HL-60 (cell line): ENCODE results near the gene IFNA13.

Source experiments
- DNase-seq, 2 experiments: peaks; one replicate each; pipeline ENCODE4 v3.0.0-alpha.2; 2010 to 2020; ENCODE audit warnings: low read depth in 1 of 2, low spot score in 1 of 2
- H3K27ac ChIP-seq: fragments of 250-450 bp; sonication (Bioruptor Pico); replicated peaks from 2 replicates; pipeline ENCODE4 v1.5.1; 2020; ENCODE audit warnings: mild to moderate bottlenecking, moderate library complexity
- H3K27me3 ChIP-seq: fragments of 250-450 bp; sonication (Bioruptor Pico); 2 replicates; pipeline ENCODE4 v1.5.1; 2021; ENCODE audit warnings: mild to moderate bottlenecking, moderate library complexity; ENCODE audit not compliant: insufficient read depth, poor library complexity, severe bottlenecking
- H3K4me3 ChIP-seq: replicated peaks from 2 replicates; pipeline ENCODE4 v1.5.1; 2011; ENCODE audit warnings: mild to moderate bottlenecking, control low read depth, low read length; ENCODE audit not compliant: insufficient read depth
- GABPA ChIP-seq: IDR thresholded peaks from 2 replicates; pipeline ENCODE4 v1.6.1; 2012; ENCODE audit warnings: low read depth
- POLR2AphosphoS5 ChIP-seq: IDR thresholded peaks from 2 replicates; pipeline ENCODE4 v1.6.1; 2012; ENCODE audit warnings: low read depth
- SPI1 ChIP-seq: IDR thresholded peaks from 2 replicates; pipeline ENCODE4 v1.6.1; 2012; ENCODE audit warnings: low read depth, mild to moderate bottlenecking, borderline replicate concordance
- long read RNA-seq: library from polyadenylated mRNA; unstranded; transcript quantifications from one replicate; pipeline ENCODE4 v2.0.0, GENCODE V29; 2020
- TF ChIP-seq, protein P1 (sequence below): IDR thresholded peaks from 2 replicates; pipeline ENCODE4 v1.6.1; 2012; ENCODE audit warnings: low read depth; ENCODE audit not compliant: insufficient replicate concordance
- TF ChIP-seq, protein P2 (sequence below): IDR thresholded peaks from one replicate; pipeline ENCODE4 v1.5.1; 2011; ENCODE audit warnings: low read length, control low read depth, inconsistent platforms; ENCODE audit not compliant: insufficient read depth

The IFNA13 gene
- long read RNA-seq, result 0 reads

DNA sequence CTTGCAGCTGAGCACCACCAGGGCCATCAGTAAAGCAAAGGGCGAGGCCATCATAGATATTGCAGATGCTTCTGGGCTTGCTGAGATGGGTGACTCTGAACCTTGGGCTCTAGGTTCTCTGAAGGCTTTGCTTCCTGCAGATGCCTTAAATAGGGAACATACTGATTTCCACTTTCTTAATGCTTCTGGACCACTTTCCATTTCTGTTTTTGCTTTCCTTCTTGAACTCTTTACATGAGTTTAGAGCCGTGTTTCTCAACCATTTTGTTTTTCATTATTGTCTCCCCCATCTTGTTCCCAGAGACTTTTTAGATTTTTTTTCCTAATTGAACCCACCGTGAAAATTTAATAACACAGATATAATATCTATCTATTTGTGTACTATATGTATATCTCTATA is at the start of gene IFNA13:
IFNA13 (minus strand) TSS at position 101 of the 400 bp plus-strand sequence; CDS start at position 54, 47 bp downstream.
- TF ChIP-seq GABPA (no peak), POLR2AphosphoS5 (no peak), SPI1 (no peak)
- TF ChIP-seq, protein P1, sequence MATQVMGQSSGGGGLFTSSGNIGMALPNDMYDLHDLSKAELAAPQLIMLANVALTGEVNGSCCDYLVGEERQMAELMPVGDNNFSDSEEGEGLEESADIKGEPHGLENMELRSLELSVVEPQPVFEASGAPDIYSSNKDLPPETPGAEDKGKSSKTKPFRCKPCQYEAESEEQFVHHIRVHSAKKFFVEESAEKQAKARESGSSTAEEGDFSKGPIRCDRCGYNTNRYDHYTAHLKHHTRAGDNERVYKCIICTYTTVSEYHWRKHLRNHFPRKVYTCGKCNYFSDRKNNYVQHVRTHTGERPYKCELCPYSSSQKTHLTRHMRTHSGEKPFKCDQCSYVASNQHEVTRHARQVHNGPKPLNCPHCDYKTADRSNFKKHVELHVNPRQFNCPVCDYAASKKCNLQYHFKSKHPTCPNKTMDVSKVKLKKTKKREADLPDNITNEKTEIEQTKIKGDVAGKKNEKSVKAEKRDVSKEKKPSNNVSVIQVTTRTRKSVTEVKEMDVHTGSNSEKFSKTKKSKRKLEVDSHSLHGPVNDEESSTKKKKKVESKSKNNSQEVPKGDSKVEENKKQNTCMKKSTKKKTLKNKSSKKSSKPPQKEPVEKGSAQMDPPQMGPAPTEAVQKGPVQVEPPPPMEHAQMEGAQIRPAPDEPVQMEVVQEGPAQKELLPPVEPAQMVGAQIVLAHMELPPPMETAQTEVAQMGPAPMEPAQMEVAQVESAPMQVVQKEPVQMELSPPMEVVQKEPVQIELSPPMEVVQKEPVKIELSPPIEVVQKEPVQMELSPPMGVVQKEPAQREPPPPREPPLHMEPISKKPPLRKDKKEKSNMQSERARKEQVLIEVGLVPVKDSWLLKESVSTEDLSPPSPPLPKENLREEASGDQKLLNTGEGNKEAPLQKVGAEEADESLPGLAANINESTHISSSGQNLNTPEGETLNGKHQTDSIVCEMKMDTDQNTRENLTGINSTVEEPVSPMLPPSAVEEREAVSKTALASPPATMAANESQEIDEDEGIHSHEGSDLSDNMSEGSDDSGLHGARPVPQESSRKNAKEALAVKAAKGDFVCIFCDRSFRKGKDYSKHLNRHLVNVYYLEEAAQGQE, result no peak
- TF ChIP-seq, protein P2, sequence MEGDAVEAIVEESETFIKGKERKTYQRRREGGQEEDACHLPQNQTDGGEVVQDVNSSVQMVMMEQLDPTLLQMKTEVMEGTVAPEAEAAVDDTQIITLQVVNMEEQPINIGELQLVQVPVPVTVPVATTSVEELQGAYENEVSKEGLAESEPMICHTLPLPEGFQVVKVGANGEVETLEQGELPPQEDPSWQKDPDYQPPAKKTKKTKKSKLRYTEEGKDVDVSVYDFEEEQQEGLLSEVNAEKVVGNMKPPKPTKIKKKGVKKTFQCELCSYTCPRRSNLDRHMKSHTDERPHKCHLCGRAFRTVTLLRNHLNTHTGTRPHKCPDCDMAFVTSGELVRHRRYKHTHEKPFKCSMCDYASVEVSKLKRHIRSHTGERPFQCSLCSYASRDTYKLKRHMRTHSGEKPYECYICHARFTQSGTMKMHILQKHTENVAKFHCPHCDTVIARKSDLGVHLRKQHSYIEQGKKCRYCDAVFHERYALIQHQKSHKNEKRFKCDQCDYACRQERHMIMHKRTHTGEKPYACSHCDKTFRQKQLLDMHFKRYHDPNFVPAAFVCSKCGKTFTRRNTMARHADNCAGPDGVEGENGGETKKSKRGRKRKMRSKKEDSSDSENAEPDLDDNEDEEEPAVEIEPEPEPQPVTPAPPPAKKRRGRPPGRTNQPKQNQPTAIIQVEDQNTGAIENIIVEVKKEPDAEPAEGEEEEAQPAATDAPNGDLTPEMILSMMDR, result no peak

DNA sequence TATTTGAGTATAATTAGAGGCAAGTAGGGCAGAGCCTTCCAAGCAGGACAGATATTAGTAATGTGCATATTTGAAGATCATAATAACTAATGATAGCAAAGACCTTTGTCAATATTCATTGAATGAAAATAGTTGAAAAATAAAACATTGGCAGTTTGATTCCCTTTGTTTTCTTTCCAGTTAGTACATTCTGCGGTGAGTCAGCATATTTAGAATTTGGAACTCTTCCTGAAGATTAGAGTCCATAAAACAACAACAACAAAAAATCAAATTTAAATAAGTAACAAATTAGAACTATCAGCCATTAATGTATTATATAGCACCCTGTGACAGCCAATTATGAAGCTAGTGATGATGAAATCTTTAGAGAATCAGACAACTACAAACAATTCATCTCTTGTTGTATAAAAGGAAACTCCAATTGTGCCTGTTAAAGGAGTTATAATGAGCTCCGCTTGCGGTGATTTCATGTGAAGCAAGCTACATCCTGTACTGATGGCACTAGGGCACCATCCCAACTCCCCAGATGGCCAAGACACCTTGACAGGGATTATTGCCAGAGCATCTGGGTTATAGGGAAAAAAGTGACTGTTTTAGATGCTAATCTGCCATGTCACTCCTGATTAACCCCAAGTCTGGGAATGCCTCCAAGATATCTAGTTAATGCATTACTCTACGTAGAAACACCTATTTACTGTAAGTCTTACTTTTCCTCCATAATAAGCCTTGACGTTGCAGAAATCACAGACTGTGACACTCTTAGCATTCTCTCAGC is 47.8 kb upstream of the IFNA13 start:
- no peak overlapping the region for H3K4me3 ChIP-seq
- TF ChIP-seq SPI1 (no peak), POLR2AphosphoS5 (no peak), GABPA (no peak)
- TF ChIP-seq, protein P1, result no peak
- TF ChIP-seq, protein P2, result no peak
- no peak overlapping the region for H3K27ac ChIP-seq
- no peak for DNase-seq
- no peaks in the 10 kb centered on the region for H3K27me3 ChIP-seq

More for the DNA sequence above, at the start of gene IFNA13:
- Histone ChIP-seq H3K4me3 (no peak within 1 kb of the TSS), H3K27me3 (no peaks in the 10 kb centered on the region), H3K27ac (no peak within 1 kb of the TSS)
- DNase-seq, result no peak

DNA sequence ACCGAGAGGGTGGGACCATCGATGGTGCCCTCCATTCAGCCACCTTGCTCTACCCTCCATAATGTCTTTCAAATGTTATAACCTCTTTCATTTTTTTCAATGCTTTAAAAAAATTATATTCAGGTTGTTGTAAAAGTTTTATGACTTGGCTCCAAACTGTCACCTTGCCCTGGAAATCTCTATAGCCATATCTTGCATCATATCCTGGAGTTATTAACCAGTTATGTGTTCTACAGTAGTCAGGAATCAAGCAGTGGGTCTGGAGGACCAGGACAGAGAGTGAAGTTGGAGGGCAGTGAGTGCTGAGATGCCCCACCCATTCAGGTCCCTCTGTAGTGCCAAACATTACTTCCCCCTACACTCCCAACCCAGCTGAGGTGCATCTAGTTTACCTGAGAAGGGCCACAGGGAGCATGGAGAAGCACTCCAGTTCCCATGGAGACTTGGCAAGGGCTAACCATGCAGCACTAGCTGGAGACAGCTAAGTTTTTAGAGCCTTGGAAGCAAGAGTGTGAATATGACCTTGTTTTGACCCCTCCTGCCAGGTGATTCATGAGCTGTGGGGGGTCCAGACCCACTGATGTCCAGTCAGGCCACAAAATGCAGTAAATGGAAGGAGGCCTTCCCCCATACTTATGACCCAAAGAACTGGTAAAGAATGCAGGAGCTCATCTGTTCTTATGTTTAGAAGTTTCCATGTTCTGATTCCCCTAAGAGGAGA is 46.5 kb upstream of the IFNA13 start:
- Histone ChIP-seq H3K27ac (no peak overlapping the region), H3K4me3 (no peak overlapping the region), H3K27me3 (no peaks in the 10 kb centered on the region)
- TF ChIP-seq SPI1 (no peak), POLR2AphosphoS5 (no peak), GABPA (no peak)
- TF ChIP-seq, protein P1, result no peak
- DNase-seq, result no peak
